VCaP (cell line): ENCODE measurements around the gene ACACA.
"Not testable (repeated sequence)": the region's sequence is repeated elsewhere in the genome, so short reads cannot be mapped to it uniquely, and the experiment has no call there.

Experiments used
- H3K27ac ChIP-seq: fragments of 450-650 bp; 2 replicates; pipeline ENCODE4 v1.5.1; 2017
- TF ChIP-seq, protein P1 (sequence below): fragments of 450-650 bp; conservative IDR thresholded peaks from 2 replicates; pipeline ENCODE4 v1.5.1; 2017; ENCODE audit warnings: mild to moderate bottlenecking, moderate library complexity

Gene ACACA

DNA sequence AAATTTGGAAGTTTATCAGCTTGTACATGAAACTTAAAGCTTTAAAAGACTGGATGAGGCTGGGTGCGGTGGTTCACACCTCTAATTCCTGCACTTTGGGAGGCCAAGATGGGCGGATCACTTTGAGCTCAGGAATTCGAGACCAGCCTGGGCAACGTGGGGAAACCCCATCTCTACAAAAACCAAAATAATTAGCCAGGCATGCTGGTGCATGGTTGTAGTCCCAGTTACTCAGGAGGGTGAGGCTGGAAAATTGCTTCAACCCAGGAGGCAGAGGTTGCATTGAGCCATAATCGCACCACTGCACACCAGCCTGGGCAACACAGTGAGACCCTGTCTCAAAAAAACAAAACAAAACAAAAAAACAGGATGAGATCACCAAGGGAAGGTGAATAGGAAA, 248.3 kb downstream of the ACACA start:
- H3K27ac ChIP-seq = no peak overlapping the region

DNA sequence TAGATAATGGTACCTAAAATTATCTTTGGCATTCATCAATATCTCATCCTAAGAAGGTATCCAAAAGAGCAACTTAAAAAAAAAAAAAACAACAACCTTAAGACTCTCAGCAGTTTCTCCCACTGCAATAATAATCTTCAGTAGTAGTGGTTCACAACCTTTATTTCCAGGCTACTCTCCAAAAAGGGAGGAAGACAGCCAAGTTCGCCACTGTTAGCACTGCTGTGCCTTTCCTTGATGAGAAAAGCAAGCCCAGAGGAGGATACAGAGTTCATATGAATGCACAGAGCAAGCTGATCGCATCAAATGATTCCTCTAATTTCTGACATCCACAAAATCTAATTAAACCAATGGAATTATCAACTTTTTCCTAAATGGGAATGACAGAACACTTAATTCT, 258.5 kb downstream of the ACACA start:
- TF ChIP-seq, protein P1, sequence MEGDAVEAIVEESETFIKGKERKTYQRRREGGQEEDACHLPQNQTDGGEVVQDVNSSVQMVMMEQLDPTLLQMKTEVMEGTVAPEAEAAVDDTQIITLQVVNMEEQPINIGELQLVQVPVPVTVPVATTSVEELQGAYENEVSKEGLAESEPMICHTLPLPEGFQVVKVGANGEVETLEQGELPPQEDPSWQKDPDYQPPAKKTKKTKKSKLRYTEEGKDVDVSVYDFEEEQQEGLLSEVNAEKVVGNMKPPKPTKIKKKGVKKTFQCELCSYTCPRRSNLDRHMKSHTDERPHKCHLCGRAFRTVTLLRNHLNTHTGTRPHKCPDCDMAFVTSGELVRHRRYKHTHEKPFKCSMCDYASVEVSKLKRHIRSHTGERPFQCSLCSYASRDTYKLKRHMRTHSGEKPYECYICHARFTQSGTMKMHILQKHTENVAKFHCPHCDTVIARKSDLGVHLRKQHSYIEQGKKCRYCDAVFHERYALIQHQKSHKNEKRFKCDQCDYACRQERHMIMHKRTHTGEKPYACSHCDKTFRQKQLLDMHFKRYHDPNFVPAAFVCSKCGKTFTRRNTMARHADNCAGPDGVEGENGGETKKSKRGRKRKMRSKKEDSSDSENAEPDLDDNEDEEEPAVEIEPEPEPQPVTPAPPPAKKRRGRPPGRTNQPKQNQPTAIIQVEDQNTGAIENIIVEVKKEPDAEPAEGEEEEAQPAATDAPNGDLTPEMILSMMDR = no peak
- peak overlapping the region; percentile 72 for H3K27ac ChIP-seq

More for the DNA sequence above, 248.3 kb downstream of the ACACA start:
- TF ChIP-seq, protein P1 = no peak

DNA sequence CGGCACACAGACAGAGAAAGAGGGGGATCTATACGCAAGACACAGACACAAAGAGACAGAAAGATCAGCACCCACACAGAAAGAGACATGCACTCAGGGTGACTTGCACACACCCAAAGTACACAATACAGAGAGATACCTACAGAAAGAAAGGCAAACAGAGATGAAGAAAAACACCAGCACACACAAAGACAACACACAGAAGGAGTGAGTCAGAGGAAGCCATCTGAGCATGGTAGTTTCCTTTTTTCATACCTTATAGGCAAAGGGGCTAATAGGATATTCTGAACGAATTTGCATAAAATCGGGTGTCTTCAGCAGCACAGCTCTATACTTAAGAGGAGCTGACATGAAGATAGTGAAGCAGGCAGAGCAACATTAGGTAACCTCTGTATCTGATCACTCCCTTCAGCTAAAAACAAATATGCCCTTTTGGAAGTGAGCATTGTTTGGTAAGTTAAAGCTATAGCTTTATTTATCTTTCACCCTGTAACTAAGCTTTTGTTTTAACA, 259.3 kb downstream of the ACACA start:
- TF ChIP-seq, protein P1 = no peak
- H3K27ac ChIP-seq = peak overlapping the region; percentile 72

DNA sequence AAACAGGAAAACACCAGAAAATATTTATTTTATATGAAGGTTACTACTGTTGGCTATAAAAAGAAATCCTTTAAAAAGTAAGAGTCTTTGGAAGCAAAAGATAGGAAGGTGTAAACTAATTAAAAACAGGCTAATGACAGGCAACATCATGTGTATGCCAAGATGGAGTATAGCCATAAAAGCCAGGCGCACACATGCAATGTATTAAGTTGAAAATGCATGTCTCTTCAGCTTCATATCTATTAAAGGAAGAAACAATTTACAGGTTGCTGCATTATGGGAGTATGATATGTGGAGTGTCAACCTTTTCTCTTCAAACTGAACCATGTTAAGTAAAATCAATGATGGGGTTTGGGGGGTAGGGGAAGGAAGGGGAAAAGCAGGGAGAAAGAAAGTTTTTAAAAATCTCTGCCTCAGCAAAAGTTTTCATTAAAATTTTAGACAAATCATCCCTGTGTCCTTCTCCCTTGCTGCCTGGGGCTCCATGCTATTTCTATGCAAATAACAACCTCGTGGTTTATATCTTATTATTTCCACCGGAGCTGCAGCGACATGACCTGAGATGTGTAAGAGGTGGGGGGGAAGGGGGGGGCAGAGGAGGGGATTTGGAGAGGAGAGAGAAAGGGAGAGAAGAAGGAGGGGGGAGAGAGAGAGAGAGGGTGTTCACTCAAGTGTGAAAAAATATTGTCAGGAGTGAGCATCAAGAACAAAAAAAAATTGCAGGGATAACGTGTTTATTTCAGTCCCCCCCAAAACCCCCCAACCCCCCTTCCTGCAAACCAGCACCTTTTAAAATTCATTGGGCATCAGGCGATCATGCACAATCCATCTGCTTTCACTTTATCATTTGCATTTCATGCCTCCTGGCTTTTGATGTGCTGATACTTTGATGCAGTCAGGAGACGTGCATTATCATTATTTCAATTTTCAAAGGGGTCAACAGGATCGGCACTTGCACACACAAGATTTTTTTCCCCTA, 260.3 kb downstream of the ACACA start:
- peak overlapping the region; percentile 72 for H3K27ac ChIP-seq

DNA sequence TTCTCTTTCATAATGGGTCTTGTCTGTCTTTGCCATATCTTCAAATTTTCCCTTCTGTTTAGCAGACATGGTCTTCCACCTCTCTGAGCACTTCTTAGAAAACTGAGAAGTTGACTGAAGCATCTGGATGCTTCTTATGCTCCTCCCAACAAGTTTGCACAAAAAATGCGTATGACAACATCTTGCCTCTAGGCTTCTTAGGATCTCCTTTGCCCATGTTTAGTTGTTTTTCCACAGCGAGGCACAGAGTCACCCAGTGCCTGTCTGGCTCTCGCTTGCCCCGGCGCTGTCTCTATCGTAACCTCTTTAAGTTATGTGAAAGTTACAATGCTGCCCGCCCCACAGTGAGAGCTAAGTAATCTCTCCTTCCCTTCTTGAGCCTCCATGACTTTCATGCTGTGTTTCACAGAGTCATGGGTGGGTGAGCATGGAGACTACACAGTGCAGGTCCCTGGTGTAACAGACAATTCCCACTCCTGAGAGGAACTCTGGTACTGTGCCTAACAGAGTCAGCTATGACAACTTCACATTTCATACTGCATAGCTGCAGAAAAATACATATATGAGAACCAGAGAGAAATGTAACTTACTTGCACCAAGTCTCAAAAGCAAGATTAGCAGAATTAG, 262.4 kb downstream of the ACACA start:
- H3K27ac ChIP-seq = no peak overlapping the region

More for the DNA sequence above, 260.3 kb downstream of the ACACA start:
- TF ChIP-seq, protein P1 = no peak

GRCh38 chr17:37143558-37143957, 263.1 kb downstream of the ACACA start:
- H3K27ac ChIP-seq = not testable (repeated sequence)

More for the DNA sequence above, 262.4 kb downstream of the ACACA start:
- TF ChIP-seq, protein P1 = no peak

- H3K27ac ChIP-seq = no peak overlapping the region
- TF ChIP-seq, protein P1 = no peak
Measured at GRCh38 chr17:37142294-37142896, 264.2 kb downstream of the ACACA start.
